GM23338 (cell line): ENCODE data around the gene UTS2R. TPM values are rescaled to one million over a fixed set of nuclear protein-coding genes. Genes with fewer than 3 reads are reported as not detected.

Experiments
- ATAC-seq: fragments of 200-7000 bp; cut with Tn5 transposase; 3 replicates; pipeline ENCODE4 v1.9.1; 2020
- DNase-seq: peaks from one replicate; pipeline ENCODE4 v3.0.0-alpha.2; 2015; ENCODE audit warnings: low spot score
- H2AFZ ChIP-seq: fragments of 200-600 bp; sonication (generic); 2 replicates; pipeline ENCODE4 v1.8.0; 2016; ENCODE audit warnings: antibody characterized with exemption, mild to moderate bottlenecking, moderate library complexity
- H3F3A ChIP-seq: fragments of 200-600 bp; sonication (generic); replicated peaks from 2 replicates; pipeline ENCODE4 v1.8.0; 2017; ENCODE audit warnings: antibody characterized with exemption, mixed run types, low read depth
- H3K27ac ChIP-seq: fragments of 200-600 bp; sonication (generic); 2 replicates; pipeline ENCODE4 v1.6.1; 2016; ENCODE audit warnings: low read depth
- H3K27me3 ChIP-seq: fragments of 200-600 bp; sonication (generic); 2 replicates; pipeline ENCODE4 v1.8.0; 2016; ENCODE audit warnings: mild to moderate bottlenecking, mixed run types, moderate library complexity; ENCODE audit not compliant: insufficient read depth
- H3K36me3 ChIP-seq: fragments of 200-600 bp; sonication (generic); 2 replicates; pipeline ENCODE4 v1.8.0; 2016; ENCODE audit warnings: mild to moderate bottlenecking; ENCODE audit not compliant: insufficient read depth
- H3K4me1 ChIP-seq: fragments of 200-600 bp; sonication (generic); 2 replicates; pipeline ENCODE4 v1.8.0; 2016; ENCODE audit warnings: mild to moderate bottlenecking, moderate library complexity; ENCODE audit not compliant: insufficient read depth
- H3K4me2 ChIP-seq: fragments of 200-600 bp; sonication (generic); 2 replicates; pipeline ENCODE4 v1.7.1; 2017; ENCODE audit warnings: mixed run types
- H3K4me3 ChIP-seq: fragments of 200-600 bp; sonication (generic); 2 replicates; pipeline ENCODE4 v1.6.1; 2016; ENCODE audit warnings: mixed run types
- H3K79me2 ChIP-seq: fragments of 200-600 bp; sonication (generic); replicated peaks from 2 replicates; pipeline ENCODE4 v1.8.0; 2017; ENCODE audit warnings: mild to moderate bottlenecking; ENCODE audit not compliant: insufficient read depth
- H3K9me2 ChIP-seq: fragments of 200-600 bp; sonication (generic); 2 replicates; pipeline ENCODE4 v1.8.0; 2017; ENCODE audit not compliant: insufficient read depth
- H4K20me1 ChIP-seq: fragments of 200-600 bp; sonication (generic); replicated peaks from 2 replicates; pipeline ENCODE4 v1.8.0; 2017; ENCODE audit warnings: mild to moderate bottlenecking; ENCODE audit not compliant: insufficient read depth
- H3K27ac Mint-ChIP-seq: 2 replicates; pipeline ENCODE4 v1.8.0; 2020; ENCODE audit warnings: inconsistent platforms, mild to moderate bottlenecking, moderate library complexity, mixed read lengths
- H3K27me3 Mint-ChIP-seq: 3 replicates; pipeline ENCODE4 v1.8.0; 2022; ENCODE audit warnings: low read depth, mild to moderate bottlenecking, moderate library complexity, mixed read lengths, inconsistent platforms; ENCODE audit not compliant: insufficient read depth, poor library complexity
- H3K36me3 Mint-ChIP-seq: 3 replicates; pipeline ENCODE4 v1.8.0; 2021; ENCODE audit warnings: low read depth, mild to moderate bottlenecking, inconsistent platforms, moderate library complexity, mixed read lengths
- H3K4me1 Mint-ChIP-seq: 3 replicates; pipeline ENCODE4 v1.8.0; 2020; ENCODE audit warnings: mild to moderate bottlenecking, inconsistent platforms, mixed read lengths
- H3K4me3 Mint-ChIP-seq: 3 replicates; pipeline ENCODE4 v1.8.0; 2021; ENCODE audit warnings: moderate library complexity, mild to moderate bottlenecking, inconsistent platforms, mixed read lengths
- H3K9me3 Mint-ChIP-seq: 3 replicates; pipeline ENCODE4 v1.8.0; 2020; ENCODE audit warnings: moderate library complexity, mild to moderate bottlenecking, inconsistent platforms, mixed read lengths
- CREB1 ChIP-seq: fragments of 250-450 bp; sonication (Bioruptor Pico); IDR thresholded peaks from 2 replicates; pipeline ENCODE4 v1.5.0; 2020; ENCODE audit warnings: low read depth, mild to moderate bottlenecking, moderate library complexity
- CTCF ChIP-seq, 2 experiments: fragments of 200-600 bp in 1 of 2; sonication (generic) in 1 of 2; conservative IDR thresholded peaks; 2 replicates each; pipeline versions ENCODE4 v1.5.1 to v1.6.1; 2016 to 2017; ENCODE audit warnings: antibody characterized with exemption in 2 of 2, low read depth in 2 of 2, mild to moderate bottlenecking in 2 of 2, moderate library complexity in 1 of 2
- EZH2 ChIP-seq: fragments of 200-600 bp; sonication (generic); IDR thresholded peaks from one replicate; pipeline ENCODE4 v1.8.0; 2017; ENCODE audit warnings: antibody characterized with exemption, mild to moderate bottlenecking, low read depth; ENCODE audit not compliant: unreplicated experiment
- EZH2phosphoT487 ChIP-seq: fragments of 200-600 bp; sonication (generic); IDR thresholded peaks from one replicate; pipeline ENCODE4 v1.8.1; 2018; ENCODE audit warnings: antibody characterized with exemption; ENCODE audit not compliant: unreplicated experiment
- JUNB ChIP-seq: IDR thresholded peaks from one replicate; pipeline ENCODE4 v1.6.1; 2016; ENCODE audit warnings: antibody characterized with exemption; ENCODE audit not compliant: unreplicated experiment
- NANOG ChIP-seq: IDR thresholded peaks from 2 replicates; pipeline ENCODE4 v1.6.1; 2016; ENCODE audit warnings: antibody characterized with exemption, borderline replicate concordance
- POLR2AphosphoS5 ChIP-seq: IDR thresholded peaks from 2 replicates; pipeline ENCODE4 v1.6.1; 2016; ENCODE audit warnings: antibody characterized with exemption, low read depth
- REST ChIP-seq: IDR thresholded peaks from one replicate; pipeline ENCODE4 v1.6.1; 2018; ENCODE audit warnings: antibody characterized with exemption; ENCODE audit not compliant: unreplicated experiment
- STAT1 ChIP-seq: IDR thresholded peaks from one replicate; pipeline ENCODE4 v1.6.1; 2016; ENCODE audit warnings: antibody characterized with exemption; ENCODE audit not compliant: unreplicated experiment
- ZNF114 ChIP-seq: fragments of 250-450 bp; sonication (Bioruptor Pico); IDR thresholded peaks from 2 replicates; pipeline ENCODE4 v1.5.0; 2020; ENCODE audit warnings: mild to moderate bottlenecking, moderate library complexity
- ZNF331 ChIP-seq: fragments of 250-450 bp; sonication (Bioruptor Pico); IDR thresholded peaks from 2 replicates; pipeline ENCODE4 v1.5.0; 2020; ENCODE audit warnings: low read depth, mild to moderate bottlenecking, moderate library complexity
- polyA plus RNA-seq: library from polyadenylated mRNA; unstranded; fragments of >200 nt; fragmentation: Nextera tagmentation; extraction: Ambion mirVana; gene quantifications from 2 replicates; pipeline ENCODE4 v1.2.1, GENCODE V29; 2016
- total RNA-seq: library from RNA; depleted of rRNA; stranded (reverse); fragments of >200 nt; shearing (Covaris generic); gene quantifications from 2 replicates; pipeline ENCODE4 v1.2.3, GENCODE V29; 2014

Gene UTS2R
- total and polyA plus RNA-seq, 2 experiments from 2014 or later: 0.49 TPM; not detected in 1

GRCh38 chr17:82405051-82405450 is 33.5 kb downstream of the UTS2R start (continued):
- TF ChIP-seq JUNB (no peak), CTCF (conservative IDR thresholded peaks at IDR 0.05; ENCODE audit: low read depth in 2 of 2) (no peak), STAT1 (no peak), ZNF331 (CRISPR knock-in tag) (no peak), POLR2AphosphoS5 (no peak), NANOG (no peak), EZH2 (no peak), CREB1 (no peak)

GRCh38 chr17:82406131-82406671 is 34.6 kb downstream of the UTS2R start:
- Histone ChIP-seq H3K36me3 (no peaks in the 10 kb centered on the region), H3K4me3 (no peak overlapping the region), H3F3A (no peaks in the 10 kb centered on the region), H3K9me2 (no peaks in the 10 kb centered on the region), H3K4me1 (no peaks in the 10 kb centered on the region), H3K27me3 (no peaks in the 10 kb centered on the region), H3K4me2 (no peak overlapping the region), H3K27ac (no peak overlapping the region), H4K20me1 (no peaks in the 10 kb centered on the region; the same call in 1 of the 2 replicates), H2AFZ (no peak overlapping the region), H3K79me2 (no peaks in the 10 kb centered on the region)
- Mint-ChIP-seq H3K36me3 (peaks cover 7% of the 10 kb centered on the region), H3K9me3 (no peaks in the 10 kb centered on the region; the same call in 2 of the 3 replicates), H3K4me1 (no peaks in the 10 kb centered on the region; the same call in 2 of the 3 replicates), H3K27me3 (peaks cover 6% of the 10 kb centered on the region), H3K27ac (no peak overlapping the region), H3K4me3 (no peak overlapping the region)
- ATAC-seq: no peak
- DNase-seq: no peak
- TF ChIP-seq JUNB (no peak), ZNF114 (no peak), POLR2AphosphoS5 (no peak), EZH2phosphoT487 (no peak), REST (no peak), CTCF (conservative IDR thresholded peaks at IDR 0.05; ENCODE audit: low read depth in 2 of 2) (no peak), EZH2 (no peak)
